IgD-negative memory B cell (primary cell): ENCODE data around the gene FEM1A. TPM values are rescaled to one million over a fixed set of nuclear protein-coding genes. Genes with fewer than 3 reads are reported as not detected.
"Not testable (repeated sequence)": the region's sequence is repeated elsewhere in the genome, so short reads cannot be mapped to it uniquely, and the experiment has no call there.

ENCODE experiments used
- H3K27ac Mint-ChIP-seq, 3 donors: one replicate each; pipeline ENCODE4 v1.8.0; 2020 to 2022; ENCODE audit warnings: mild to moderate bottlenecking in 3 of 3, mixed read lengths in 3 of 3, moderate library complexity in 1 of 3
- H3K27me3 Mint-ChIP-seq: one replicate; pipeline ENCODE4 v1.8.0; 2021; ENCODE audit warnings: mixed read lengths
- H3K36me3 Mint-ChIP-seq: one replicate; pipeline ENCODE4 v1.8.0; 2020; ENCODE audit warnings: mild to moderate bottlenecking, mixed read lengths
- H3K4me1 Mint-ChIP-seq, 3 donors: one replicate each; pipeline ENCODE4 v1.8.0; 2020 to 2022; ENCODE audit warnings: mixed read lengths in 3 of 3, mild to moderate bottlenecking in 1 of 3
- H3K4me3 Mint-ChIP-seq, 4 donors: one replicate each; pipeline ENCODE4 v1.8.0; 2020 to 2022; ENCODE audit warnings: mild to moderate bottlenecking in 4 of 4, mixed read lengths in 4 of 4, moderate library complexity in 3 of 4
- H3K9me3 Mint-ChIP-seq, 3 donors: one replicate each; pipeline ENCODE4 v1.8.0; 2020 to 2021; ENCODE audit warnings: mixed read lengths in 3 of 3, mild to moderate bottlenecking in 1 of 3
- polyA plus RNA-seq: library from polyadenylated mRNA; unstranded; fragments of 300-500 nt; fragmentation: Illumina TruSeq; gene quantifications from one replicate; pipeline ENCODE4 v1.2.3, GENCODE V29; 2021

The FEM1A gene
- polyA plus RNA-seq, 1 donor from 2014 or later, result 4.1 TPM

- Mint-ChIP-seq H3K4me3 (peak overlapping the region; percentile 17 to 86 (median 40)), H3K27ac (peak overlapping the region in 2 of 3 donors; percentile 19 to 46), H3K4me1 (peaks cover 6 to 22% (median 10%) of the 10 kb centered on the region in 3 donors)
- H3K36me3 Mint-ChIP-seq, H3K27me3 Mint-ChIP-seq, H3K9me3 Mint-ChIP-seq: not testable (repeated sequence)
These were observed 1.3 kb downstream of the FEM1A start for GRCh38 chr19:4792866-4793195.

DNA sequence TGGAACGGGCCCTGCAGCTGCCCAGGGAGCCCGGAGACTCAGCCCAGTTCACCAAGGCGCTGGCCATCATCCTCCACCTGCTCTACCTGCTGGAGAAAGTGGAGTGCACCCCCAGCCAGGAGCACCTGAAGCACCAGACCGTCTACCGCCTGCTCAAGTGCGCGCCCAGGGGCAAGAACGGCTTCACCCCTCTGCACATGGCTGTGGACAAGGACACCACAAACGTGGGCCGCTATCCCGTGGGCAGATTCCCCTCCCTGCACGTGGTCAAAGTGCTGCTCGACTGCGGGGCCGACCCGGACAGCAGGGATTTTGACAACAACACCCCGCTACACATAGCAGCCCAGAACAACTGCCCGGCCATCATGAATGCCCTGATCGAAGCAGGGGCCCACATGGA is 1.7 kb downstream of the FEM1A start:
- H3K27me3 Mint-ChIP-seq, H3K9me3 Mint-ChIP-seq, H3K36me3 Mint-ChIP-seq: not testable (repeated sequence)
- Mint-ChIP-seq H3K4me1 (peaks cover 6 to 22% (median 10%) of the 10 kb centered on the region in 3 donors), H3K4me3 (peak overlapping the region; percentile 17 to 86 (median 40)), H3K27ac (peak overlapping the region in 1 of 3 donors; percentile 46)

DNA sequence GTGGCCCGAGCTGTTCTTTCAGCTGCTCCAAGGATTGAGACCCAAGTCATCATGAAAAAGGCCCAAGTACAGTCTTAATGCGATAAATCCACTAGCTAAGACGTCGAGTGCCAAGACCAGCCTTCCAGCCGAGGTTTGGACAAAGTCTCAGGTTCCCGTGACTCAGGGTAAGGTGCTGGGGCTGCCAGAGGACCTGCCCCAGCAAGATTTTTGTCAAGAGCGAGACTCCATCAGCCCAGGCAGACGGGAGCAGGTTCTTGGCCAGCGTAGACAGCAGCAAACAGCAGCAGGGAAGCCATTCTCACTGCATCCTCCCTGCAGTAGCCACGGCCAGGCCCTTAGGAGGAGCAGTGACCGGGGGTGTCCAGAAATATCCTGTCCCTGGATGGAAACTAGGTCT is 3.4 kb downstream of the FEM1A start:
- peaks cover 6 to 20% (median 12%) of the 10 kb centered on the region in 3 donors for H3K4me1 Mint-ChIP-seq
- H3K9me3 Mint-ChIP-seq, result no peaks in the 10 kb centered on the region
- H3K4me3 Mint-ChIP-seq, result peak overlapping the region in 2 of 4 donors; percentile 25 to 37
- H3K27ac Mint-ChIP-seq, result peak overlapping the region in 2 of 3 donors; percentile 19 to 49
- peaks cover 2% of the 10 kb centered on the region for H3K36me3 Mint-ChIP-seq
- H3K27me3 Mint-ChIP-seq, result no peaks in the 10 kb centered on the region

DNA sequence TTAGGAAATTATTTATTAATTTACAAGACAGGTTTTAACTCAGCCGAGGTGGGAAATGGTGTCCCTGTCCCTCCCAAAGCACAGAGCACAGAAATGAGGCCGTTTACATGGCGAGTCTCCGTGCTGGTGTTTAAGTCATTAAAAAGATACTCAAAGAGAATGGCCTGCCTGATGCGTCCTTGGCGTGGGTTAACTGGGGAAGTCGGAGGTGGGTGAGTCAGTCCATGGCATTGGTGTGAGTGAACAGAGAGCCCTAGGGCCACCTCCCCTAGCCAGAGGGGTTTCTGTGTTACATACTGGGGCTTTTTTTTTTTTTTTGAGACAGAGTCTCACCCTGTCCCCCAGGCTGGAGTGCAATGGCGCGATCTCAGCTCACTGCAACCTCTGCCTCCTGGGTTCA is 3.9 kb downstream of the FEM1A start:
- H3K4me3 Mint-ChIP-seq, result peak overlapping the region in 1 of 4 donors; percentile 25
- no peaks in the 10 kb centered on the region for H3K9me3 Mint-ChIP-seq
- no peaks in the 10 kb centered on the region for H3K27me3 Mint-ChIP-seq
- H3K4me1 Mint-ChIP-seq, result peaks cover 6 to 20% (median 12%) of the 10 kb centered on the region in 3 donors
- H3K36me3 Mint-ChIP-seq, result peaks cover 2% of the 10 kb centered on the region
- peak overlapping the region in 2 of 3 donors; percentile 19 to 49 for H3K27ac Mint-ChIP-seq

GRCh38 chr19:4800591-4801081 is 9.1 kb downstream of the FEM1A start:
- peaks cover 2% of the 10 kb centered on the region for H3K36me3 Mint-ChIP-seq
- no peaks in the 10 kb centered on the region for H3K9me3 Mint-ChIP-seq
- no peak overlapping the region for H3K27ac Mint-ChIP-seq
- H3K27me3 Mint-ChIP-seq, result no peaks in the 10 kb centered on the region
- H3K4me3 Mint-ChIP-seq, result no peak overlapping the region
- peaks cover 4 to 7% (median 6%) of the 10 kb centered on the region in 3 donors for H3K4me1 Mint-ChIP-seq

DNA sequence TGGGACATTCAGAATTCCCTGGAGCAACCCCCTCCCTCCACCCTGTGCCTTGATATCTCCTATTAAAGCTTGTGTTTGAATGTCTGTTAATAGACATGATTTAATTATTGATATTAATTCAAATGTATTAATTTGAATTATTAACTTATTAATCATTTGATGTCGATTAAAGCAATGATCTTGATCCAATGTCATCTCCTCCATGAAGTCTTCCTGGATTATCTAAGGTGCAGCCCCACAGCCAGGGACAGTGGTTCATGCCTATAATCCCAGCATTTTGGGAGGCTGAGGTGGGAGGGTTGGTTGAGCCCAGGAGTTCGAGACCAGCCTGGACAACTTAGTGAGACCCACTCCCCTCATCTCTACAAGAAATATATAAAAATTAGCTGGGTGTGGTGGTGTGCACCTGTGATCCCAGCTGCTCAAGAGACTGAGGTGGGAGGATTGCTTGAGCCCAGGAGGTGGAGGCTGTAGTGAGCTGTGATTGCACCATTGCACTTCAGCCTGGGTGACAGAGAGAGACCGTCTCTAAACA is 9.6 kb downstream of the FEM1A start:
- H3K9me3 Mint-ChIP-seq, result no peaks in the 10 kb centered on the region
- peaks cover 2 to 7% (median 6%) of the 10 kb centered on the region in 3 donors for H3K4me1 Mint-ChIP-seq
- no peak overlapping the region for H3K4me3 Mint-ChIP-seq
- H3K36me3 Mint-ChIP-seq, result peaks cover 2% of the 10 kb centered on the region
- H3K27ac Mint-ChIP-seq, result no peak overlapping the region
- no peaks in the 10 kb centered on the region for H3K27me3 Mint-ChIP-seq

DNA sequence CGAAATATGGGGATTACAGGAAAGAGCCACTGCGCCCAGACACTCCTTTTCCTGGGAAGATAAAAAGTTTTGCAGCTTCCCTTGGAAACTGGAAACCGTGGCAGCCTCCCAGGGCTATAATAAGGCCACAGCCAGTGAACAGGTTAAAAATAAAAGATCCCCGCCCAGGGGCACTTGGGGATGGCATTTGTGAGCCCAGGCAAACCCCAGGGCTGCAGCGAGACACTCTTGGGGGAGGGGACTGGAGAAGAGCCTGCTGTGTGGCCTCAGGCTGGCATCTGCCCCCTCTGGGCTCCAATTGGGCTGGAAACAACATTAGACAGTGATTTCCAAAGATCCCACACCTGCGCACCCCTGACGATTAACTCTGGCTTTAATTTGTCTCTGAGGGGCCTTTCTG is 11.2 kb downstream of the FEM1A start:
- peak overlapping the region in 1 of 4 donors; percentile 5 for H3K4me3 Mint-ChIP-seq
- no peaks in the 10 kb centered on the region for H3K36me3 Mint-ChIP-seq
- H3K27me3 Mint-ChIP-seq, result no peaks in the 10 kb centered on the region
- peaks cover 0 to 8% (median 2%) of the 10 kb centered on the region in 3 donors for H3K4me1 Mint-ChIP-seq
- H3K9me3 Mint-ChIP-seq, result no peaks in the 10 kb centered on the region
- H3K27ac Mint-ChIP-seq, result no peak overlapping the region

- Mint-ChIP-seq H3K36me3 (no peaks in the 10 kb centered on the region), H3K27me3 (no peaks in the 10 kb centered on the region), H3K27ac (peak overlapping the region in 1 of 3 donors; percentile 53), H3K4me1 (peaks cover 0 to 8% (median 2%) of the 10 kb centered on the region in 3 donors), H3K4me3 (peak overlapping the region in 1 of 4 donors; percentile 43), H3K9me3 (no peaks in the 10 kb centered on the region)
These were observed 12.5 kb downstream of the FEM1A start for GRCh38 chr19:4803736-4804695.

GRCh38 chr19:4805140-4805539 is 13.6 kb downstream of the FEM1A start:
- H3K4me3 Mint-ChIP-seq, H3K36me3 Mint-ChIP-seq, H3K27ac Mint-ChIP-seq, H3K27me3 Mint-ChIP-seq, H3K9me3 Mint-ChIP-seq: not testable (repeated sequence)
- H3K4me1 Mint-ChIP-seq, result peaks cover 3 to 11% (median 6%) of the 10 kb centered on the region in 3 donors

GRCh38 chr19:4806384-4806783 is 14.8 kb downstream of the FEM1A start:
- H3K27ac Mint-ChIP-seq, result no peak overlapping the region
- peaks cover 3 to 13% (median 8%) of the 10 kb centered on the region in 3 donors for H3K4me1 Mint-ChIP-seq
- no peak overlapping the region for H3K4me3 Mint-ChIP-seq
- H3K27me3 Mint-ChIP-seq, result no peaks in the 10 kb centered on the region
- H3K36me3 Mint-ChIP-seq, result no peaks in the 10 kb centered on the region
- no peaks in the 10 kb centered on the region for H3K9me3 Mint-ChIP-seq

DNA sequence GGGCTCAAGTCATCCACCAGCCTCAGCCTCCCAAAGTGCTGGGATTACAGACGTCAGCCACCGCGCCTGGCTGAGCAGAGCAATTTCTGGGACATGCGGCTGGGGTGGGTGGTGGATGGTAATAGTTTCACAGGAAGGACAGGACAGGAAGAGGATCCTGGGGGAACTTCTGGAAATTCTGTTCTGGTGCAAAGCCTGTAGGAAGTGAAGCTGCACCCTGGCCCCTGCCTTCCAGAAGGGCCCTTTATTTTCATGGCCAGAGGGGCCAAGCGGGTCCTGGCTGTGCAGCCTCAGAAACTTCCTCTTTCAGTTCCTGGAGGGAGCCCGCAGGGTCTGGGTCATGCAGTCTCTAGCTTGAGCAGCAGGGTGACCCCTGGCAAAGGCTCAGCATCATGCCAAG is 15.7 kb downstream of the FEM1A start:
- Mint-ChIP-seq H3K4me1 (peaks cover 8 to 16% (median 15%) of the 10 kb centered on the region in 3 donors), H3K27ac (no peak overlapping the region), H3K9me3 (no peaks in the 10 kb centered on the region), H3K36me3 (no peaks in the 10 kb centered on the region), H3K27me3 (no peaks in the 10 kb centered on the region), H3K4me3 (peak overlapping the region in 1 of 4 donors; percentile 45)

- H3K27ac Mint-ChIP-seq, result peak overlapping the region in 2 of 3 donors; percentile 61 to 65
- no peaks in the 10 kb centered on the region for H3K36me3 Mint-ChIP-seq
- H3K4me1 Mint-ChIP-seq, result peaks cover 20 to 31% (median 29%) of the 10 kb centered on the region in 3 donors
- H3K4me3 Mint-ChIP-seq, result peak overlapping the region in 2 of 4 donors; percentile 32 to 75
- no peaks in the 10 kb centered on the region for H3K9me3 Mint-ChIP-seq
- H3K27me3 Mint-ChIP-seq, result no peaks in the 10 kb centered on the region
These were observed 20.0 kb downstream of the FEM1A start for GRCh38 chr19:4811328-4812131.

- Mint-ChIP-seq H3K36me3 (peaks cover 1% of the 10 kb centered on the region), H3K4me3 (peak overlapping the region in 3 of 4 donors; percentile 44 to 86 (median 58)), H3K27ac (peak overlapping the region in 2 of 3 donors; percentile 73 to 77), H3K4me1 (peaks cover 17 to 27% (median 26%) of the 10 kb centered on the region in 3 donors), H3K27me3 (no peaks in the 10 kb centered on the region), H3K9me3 (no peaks in the 10 kb centered on the region)
These were observed 23.3 kb downstream of the FEM1A start for GRCh38 chr19:4814625-4815425.
